Aorta (tissue), 5 donors: Measurements from ENCODE around the gene FAM114A1. TPM values are rescaled to one million over a fixed set of nuclear protein-coding genes. Genes with fewer than 3 reads are reported as not detected.
"Not testable (repeated sequence)": the region's sequence is repeated elsewhere in the genome, so short reads cannot be mapped to it uniquely, and the experiment has no call there.

ENCODE experiments used
- ATAC-seq: fragments of 200-7000 bp; cut with Tn5 transposase; one replicate; pipeline ENCODE4 v1.9.1; 2022; ENCODE audit warnings: moderate library complexity; ENCODE audit not compliant: low FRiP score
- DNase-seq, 2 donors: peaks; one replicate each; pipeline ENCODE4 v3.0.0-alpha.2; 2020
- H3K27ac ChIP-seq, 2 donors: one replicate each; pipeline ENCODE4 v1.5.1; 2013; ENCODE audit warnings: low read length in 2 of 2, mild to moderate bottlenecking in 2 of 2, moderate library complexity in 2 of 2, control low read depth in 1 of 2, inconsistent platforms in 1 of 2, low read depth in 1 of 2
- H3K27me3 ChIP-seq, 2 donors: one replicate each; pipeline ENCODE4 v1.6.1; 2013; ENCODE audit warnings: control low read depth in 1 of 2, low read length in 1 of 2, mild to moderate bottlenecking in 1 of 2, moderate library complexity in 1 of 2; ENCODE audit not compliant: insufficient read depth in 2 of 2, control insufficient read depth in 1 of 2
- H3K36me3 ChIP-seq, 2 donors: one replicate each; pipeline ENCODE4 v1.6.1; 2013; ENCODE audit warnings: control low read depth in 1 of 2, low read length in 1 of 2, mild to moderate bottlenecking in 1 of 2; ENCODE audit not compliant: insufficient read depth in 2 of 2, control insufficient read depth in 1 of 2
- H3K4me1 ChIP-seq, 2 donors: one replicate each; pipeline ENCODE4 v1.6.1; 2013; ENCODE audit warnings: low read length in 2 of 2, control low read depth in 1 of 2, mild to moderate bottlenecking in 1 of 2, moderate library complexity in 1 of 2; ENCODE audit not compliant: insufficient read depth in 2 of 2, control insufficient read depth in 1 of 2
- H3K4me3 ChIP-seq, 2 donors: one replicate each; pipeline ENCODE4 v1.5.1; 2013; ENCODE audit warnings: low read length in 2 of 2, control low read depth in 1 of 2, mild to moderate bottlenecking in 1 of 2
- H3K9me3 ChIP-seq: one replicate; pipeline ENCODE4 v1.6.1; 2013; ENCODE audit warnings: mild to moderate bottlenecking, low read length; ENCODE audit not compliant: control insufficient read depth
- WGBS, 2 donors: extraction: QIAGEN DNeasy Blood & Tissue Kit; methylation state at CpG; one replicate each; pipeline ENCODE4 v1.1.7; 2013; 5-methylcytosine and 5-hydroxymethylcytosine counted together
- intact Hi-C, 2 donors: fragments of 100-400 bp; cut with DNase I; formaldehyde crosslinking; loops; one replicate each; pipeline versions ENCODE4 v1.14.2 to v1.15.0; 2022
- polyA plus RNA-seq, 2 donors: library from polyadenylated mRNA; stranded (reverse); fragments of 200-250 nt; gene quantifications; one replicate each; pipeline ENCODE4 v1.2.3, GENCODE V29; 2013
- total RNA-seq, 2 donors: library from RNA; stranded (reverse); fragmentation: NEBNext Ultra II Directional; extraction: Animal tissue kit (Norgen Biotek cat#: 25700); gene quantifications; one replicate each; pipeline ENCODE4 v1.2.1, GENCODE V29; 2021
- donor health status: healthy with polysubstance abuse.
- donor health status: Bipolar disorder and iron deficiency.
- donor health status: DM: no; HTN: no; CAD: no.
- donor health status: DM: no; HTN: no; CAD: no.
- donor health status: DM: yes; HTN: yes; CAD: no.

The FAM114A1 gene
- total and polyA plus RNA-seq, 4 donors: 49.6 to 123 (median 81.0) TPM

DNA sequence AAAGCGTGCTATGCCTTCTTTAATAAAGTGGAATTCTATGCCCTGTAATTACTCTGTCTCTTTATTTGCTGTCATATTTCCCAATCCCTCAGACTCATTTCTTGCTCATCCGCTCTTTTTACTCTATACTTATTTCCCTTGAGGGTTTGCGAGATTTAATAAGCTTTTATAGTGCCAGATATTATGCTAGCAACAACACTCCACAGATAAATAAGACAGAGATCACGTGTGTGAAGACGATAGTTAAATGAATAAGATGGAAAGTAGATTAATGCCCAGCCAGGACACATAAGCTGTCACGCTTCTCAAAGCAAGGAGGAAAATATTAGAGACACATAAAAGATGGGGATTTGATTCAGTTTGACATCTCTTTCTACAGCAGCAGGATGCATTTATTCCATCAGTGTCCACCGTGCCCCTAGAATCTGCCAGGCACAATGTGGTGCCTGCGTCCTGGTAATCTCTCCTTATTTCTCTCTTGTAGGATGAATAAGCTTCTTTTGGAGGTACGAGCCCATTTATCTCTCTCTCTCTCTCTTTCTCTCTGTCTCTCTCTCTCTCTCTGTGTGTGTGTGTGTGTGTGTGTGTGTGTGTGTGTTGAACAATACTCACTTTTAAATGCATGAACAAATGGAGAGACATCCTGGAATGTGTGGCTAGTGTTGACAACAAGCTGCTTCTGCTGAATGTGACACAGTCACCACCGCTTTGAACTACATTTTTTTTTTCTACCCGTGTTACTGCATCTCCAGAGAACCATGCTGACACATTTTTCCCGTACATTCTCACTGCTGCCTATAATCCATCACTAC is 116.4 kb downstream of the FAM114A1 start:
- Histone ChIP-seq H3K36me3 (no peaks in the 10 kb centered on the region), H3K4me3 (no peak overlapping the region), H3K27me3 (no peaks in the 10 kb centered on the region), H3K4me1 (no peaks in the 10 kb centered on the region), H3K27ac (no peak overlapping the region), H3K9me3 (no peaks in the 10 kb centered on the region)
- ATAC-seq: no peak
- 55 to 61% methylated on average over 12 of the region's 12 CpGs for WGBS, 2 donors
- no peak for DNase-seq
- intact Hi-C loops: no loop called here

DNA sequence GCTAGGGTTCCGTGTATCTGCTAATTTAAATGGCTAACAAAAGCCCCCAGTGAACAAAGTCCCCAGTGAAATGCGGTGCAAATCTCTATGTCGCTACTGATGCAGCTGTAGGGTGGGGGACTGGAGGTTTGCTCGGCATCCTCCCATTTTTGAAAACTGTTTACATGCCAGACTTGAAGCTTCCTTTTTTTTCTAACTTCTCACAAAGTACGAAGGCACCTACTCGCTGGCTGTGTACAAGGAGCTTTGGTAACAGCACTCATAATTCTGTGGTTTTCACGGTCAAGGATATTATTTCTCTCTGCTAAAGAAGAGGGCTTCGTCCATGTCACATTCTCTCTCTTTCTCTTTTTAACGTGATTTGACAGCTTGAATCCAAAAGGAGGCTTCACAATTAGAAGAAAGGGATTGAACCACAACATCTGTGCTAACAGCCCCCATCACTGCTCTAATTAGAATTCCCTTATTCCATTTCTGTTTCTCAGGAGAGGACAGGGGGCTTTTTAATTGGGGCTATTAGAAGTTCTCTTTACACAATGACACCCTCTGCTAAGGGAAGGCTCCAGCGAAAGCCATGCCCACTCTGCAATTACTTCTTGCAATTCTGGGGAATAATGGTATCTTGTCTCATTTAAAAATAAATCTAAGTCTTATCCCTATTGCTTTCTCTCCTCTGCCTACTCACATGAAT is 117.9 kb downstream of the FAM114A1 start:
- no peak for DNase-seq
- intact Hi-C loops: no loop called here
- H3K4me3 ChIP-seq: no peak overlapping the region
- H3K4me1 ChIP-seq: peaks cover 0 to 2% of the 10 kb centered on the region in 2 donors
- WGBS, 2 donors: 70 to 73% methylated on average over 10 of the region's 10 CpGs
- H3K9me3 ChIP-seq: no peaks in the 10 kb centered on the region
- no peaks in the 10 kb centered on the region for H3K36me3 ChIP-seq
- ATAC-seq: no peak
- H3K27me3 ChIP-seq: no peaks in the 10 kb centered on the region
- H3K27ac ChIP-seq: no peak overlapping the region

DNA sequence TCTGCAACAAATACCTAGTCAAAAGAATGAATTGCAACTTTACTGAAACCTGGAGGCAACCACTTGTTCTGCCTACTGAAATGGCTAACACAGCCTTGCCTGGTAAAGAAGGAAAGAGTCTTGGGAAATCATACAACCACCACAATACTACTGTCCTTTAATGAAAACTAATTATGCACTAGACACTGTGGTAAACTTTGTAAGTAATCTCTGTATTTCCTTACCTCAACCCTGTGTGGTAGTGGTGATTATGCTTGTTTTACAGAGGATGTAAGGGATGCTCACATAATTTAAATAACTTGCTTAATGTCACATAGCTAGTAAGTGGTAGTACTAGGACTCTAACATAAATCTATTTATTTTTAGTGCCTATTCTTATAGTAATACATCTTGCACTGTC is 119.9 kb downstream of the FAM114A1 start:
- Histone ChIP-seq H3K4me3 (no peak overlapping the region), H3K27ac (no peak overlapping the region), H3K9me3 (no peaks in the 10 kb centered on the region), H3K36me3 (no peaks in the 10 kb centered on the region), H3K4me1 (peaks cover 0 to 2% of the 10 kb centered on the region in 2 donors), H3K27me3 (no peaks in the 10 kb centered on the region)
- intact Hi-C loops: no loop called here
- no peak for ATAC-seq
- no peak for DNase-seq

DNA sequence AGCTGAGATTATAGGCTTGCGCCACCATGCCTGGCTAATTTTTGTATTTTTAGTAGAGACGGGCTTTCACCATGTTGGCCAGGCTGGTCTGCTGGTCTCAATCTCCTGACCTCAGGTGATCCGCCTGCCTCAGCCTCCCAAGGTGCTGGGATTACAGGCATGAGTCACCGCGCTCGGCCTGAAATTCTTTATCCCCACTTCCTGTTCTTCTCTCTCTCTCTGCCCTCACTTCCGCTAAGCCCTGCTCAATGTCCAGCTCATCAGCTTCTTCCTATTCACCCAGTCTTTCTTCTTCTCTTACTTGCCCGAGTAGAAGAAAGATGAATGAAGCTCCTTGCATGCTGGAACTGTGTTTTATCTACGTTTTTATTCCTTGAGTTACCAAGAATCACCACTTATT is 120.7 kb downstream of the FAM114A1 start:
- H3K36me3 ChIP-seq, intact Hi-C loops, H3K27me3 ChIP-seq, H3K27ac ChIP-seq, DNase-seq, H3K4me3 ChIP-seq, H3K9me3 ChIP-seq, ATAC-seq, H3K4me1 ChIP-seq: not testable (repeated sequence)
- WGBS, 2 donors: 77 to 88% methylated on average over 8 to 9 of the region's 9 CpGs

DNA sequence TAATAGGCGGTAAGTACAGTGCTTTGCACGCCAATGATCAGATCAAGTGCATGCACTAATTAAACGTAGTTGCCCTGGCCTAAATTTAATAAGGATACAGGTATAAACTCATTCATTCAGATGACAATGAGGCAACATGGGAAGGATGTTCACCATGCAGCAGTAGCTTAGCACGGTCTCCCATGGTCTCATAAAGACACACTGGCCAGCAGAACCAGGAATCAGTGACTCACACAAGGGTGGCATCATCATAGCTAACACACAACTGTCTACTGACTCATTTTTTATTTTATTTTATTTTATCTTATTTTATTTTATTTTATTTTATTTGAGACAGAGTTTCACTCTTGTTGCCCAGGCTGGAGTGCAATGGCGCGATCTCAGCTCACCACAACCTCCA is 121.9 kb downstream of the FAM114A1 start:
- Histone ChIP-seq H3K4me1 (peaks cover 0 to 2% of the 10 kb centered on the region in 2 donors), H3K4me3 (no peak overlapping the region), H3K27me3 (no peaks in the 10 kb centered on the region), H3K9me3 (no peaks in the 10 kb centered on the region), H3K36me3 (no peaks in the 10 kb centered on the region), H3K27ac (no peak overlapping the region)
- 92 to 93% methylated on average over 6 of the region's 6 CpGs for WGBS, 2 donors
- DNase-seq (no peak), ATAC-seq (no peak)
- intact Hi-C loops: no loop called here

DNA sequence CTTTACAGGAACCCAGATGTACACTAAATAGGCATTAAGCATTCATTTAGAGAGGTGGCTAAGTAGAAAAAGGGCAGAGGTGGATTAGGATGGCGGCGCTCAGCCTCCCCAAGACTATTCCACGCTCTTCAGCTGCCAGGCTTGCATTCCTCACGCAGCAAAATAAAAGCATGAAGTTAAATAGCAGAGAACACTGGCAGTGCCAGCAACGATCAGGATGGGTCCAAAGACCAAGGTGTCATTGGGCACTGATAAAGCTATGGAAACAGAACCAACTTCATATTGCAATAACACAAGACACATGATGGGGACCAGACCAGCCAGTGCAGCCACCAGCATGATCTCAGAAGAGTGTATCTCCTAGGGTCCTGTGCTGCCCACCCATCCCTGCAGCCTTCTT is 122.6 kb downstream of the FAM114A1 start:
- H3K36me3 ChIP-seq: no peaks in the 10 kb centered on the region
- no peaks in the 10 kb centered on the region for H3K9me3 ChIP-seq
- no peak for ATAC-seq
- no peaks in the 10 kb centered on the region for H3K27me3 ChIP-seq
- DNase-seq: no peak
- no peak overlapping the region for H3K27ac ChIP-seq
- 72 to 93% methylated on average over 5 of the region's 5 CpGs for WGBS, 2 donors
- H3K4me3 ChIP-seq: no peak overlapping the region
- peaks cover 0 to 2% of the 10 kb centered on the region in 2 donors for H3K4me1 ChIP-seq
- intact Hi-C loops: no loop called here

DNA sequence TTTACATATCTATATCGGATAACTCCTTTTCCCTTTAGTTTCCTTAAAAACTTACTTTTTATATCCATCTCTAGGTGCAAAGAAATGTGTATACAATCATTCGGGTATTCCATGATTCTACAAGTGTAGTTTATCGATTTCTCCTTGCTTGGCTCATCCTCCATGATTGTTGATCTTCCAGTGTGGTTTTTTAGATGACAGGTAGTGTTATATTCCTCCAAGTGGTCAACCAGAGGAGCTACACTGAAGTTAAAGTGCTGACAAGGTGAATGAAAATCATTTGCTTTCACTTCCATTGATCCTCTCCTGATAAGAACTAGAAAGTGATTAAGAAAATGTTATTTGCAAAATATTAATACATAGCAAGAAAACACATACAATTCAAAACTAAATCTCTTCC is 126.1 kb downstream of the FAM114A1 start:
- ATAC-seq (no peak), DNase-seq (no peak)
- WGBS, 2 donors: 90 to 91% methylated on average over 3 of the region's 3 CpGs
- no peak overlapping the region for H3K27ac ChIP-seq
- H3K4me3 ChIP-seq: no peak overlapping the region
- H3K36me3 ChIP-seq: no peaks in the 10 kb centered on the region
- H3K9me3 ChIP-seq: no peaks in the 10 kb centered on the region
- intact Hi-C loops: no loop called here
- no peaks in the 10 kb centered on the region for H3K27me3 ChIP-seq
- peaks cover 0 to 2% of the 10 kb centered on the region in 2 donors for H3K4me1 ChIP-seq

DNA sequence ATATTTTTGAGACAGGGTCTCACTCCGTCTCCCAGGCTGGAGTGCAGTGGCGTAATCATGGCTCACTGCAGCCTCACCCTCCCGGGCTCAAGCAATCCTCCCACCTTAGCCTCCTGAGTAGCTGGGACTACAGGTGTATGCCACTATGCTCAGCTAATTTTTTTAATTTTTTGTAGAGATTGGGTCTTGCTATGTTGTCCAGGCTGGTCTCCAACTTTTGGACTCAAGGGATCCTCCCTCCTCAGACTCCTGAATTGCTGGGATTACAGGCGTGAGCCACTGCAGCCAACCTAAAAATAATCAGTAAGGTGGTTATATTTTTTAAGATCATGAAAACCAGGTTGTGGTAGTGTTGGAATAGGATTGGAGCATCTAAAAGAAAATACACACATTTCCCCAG is 126.5 kb downstream of the FAM114A1 start:
- Histone ChIP-seq H3K27ac (no peak overlapping the region), H3K36me3 (no peaks in the 10 kb centered on the region), H3K27me3 (no peaks in the 10 kb centered on the region), H3K9me3 (no peaks in the 10 kb centered on the region), H3K4me1 (peaks cover 0 to under 1% of the 10 kb centered on the region in 2 donors), H3K4me3 (no peak overlapping the region)
- ATAC-seq (no peak), DNase-seq (no peak)
- intact Hi-C loops: no loop called here
- 91 to 93% methylated on average over 4 of the region's 4 CpGs for WGBS, 2 donors
